K562 (cell line): ENCODE measurements around the gene FUCA1. TPM values are rescaled to one million over a fixed set of nuclear protein-coding genes. Genes with fewer than 3 reads are reported as not detected.

Experiments
- CREB1 ChIP-seq, 2 experiments: sonication (generic) in 1 of 2; formaldehyde crosslinking in 1 of 2; IDR thresholded peaks; 2 replicates each; pipeline versions ENCODE4 v1.6.1 to v1.8.0; 2012 to 2022; ENCODE audit warnings: inconsistent platforms in 1 of 2, mild to moderate bottlenecking in 1 of 2, missing genetic modification reagents in 1 of 2, moderate library complexity in 1 of 2
- FOXK1 ChIP-seq: sonication (generic); formaldehyde crosslinking; IDR thresholded peaks from 2 replicates; pipeline ENCODE4 v1.8.0; 2022; ENCODE audit warnings: missing genetic modification reagents, mild to moderate bottlenecking, borderline replicate concordance
- IFI16 ChIP-seq: fragments of 250-450 bp; sonication (Bioruptor Pico); IDR thresholded peaks from 2 replicates; pipeline ENCODE4 v2.1.2; 2022; ENCODE audit warnings: mild to moderate bottlenecking, inconsistent platforms
- TEAD4 ChIP-seq, 2 experiments: sonication (generic) in 1 of 2; formaldehyde crosslinking in 1 of 2; IDR thresholded peaks; 2 replicates each; pipeline versions ENCODE4 v1.6.1 to v1.8.0; 2012 to 2022; ENCODE audit warnings: borderline replicate concordance in 1 of 2, inconsistent platforms in 1 of 2, low read length in 1 of 2, mild to moderate bottlenecking in 1 of 2, missing genetic modification reagents in 1 of 2
- ZFX ChIP-seq: sonication (generic); formaldehyde crosslinking; IDR thresholded peaks from 2 replicates; pipeline ENCODE4 v1.8.0; 2022; ENCODE audit warnings: mild to moderate bottlenecking, missing genetic modification reagents, moderate library complexity
- ZSCAN32 ChIP-seq: fragments of 450-650 bp; formaldehyde crosslinking; IDR thresholded peaks from 2 replicates; pipeline ENCODE4 v1.4.0; 2020; ENCODE audit warnings: mild to moderate bottlenecking, moderate library complexity
- polyA plus RNA-seq, 8 experiments: library from polyadenylated mRNA; depleted of rRNA in 4 of 8; stranded (reverse) in 5 of 8; unstranded in 3 of 8; fragments of >200 nt; fragmentation: Nextera tagmentation in 2 of 8; fragmentation: Illumina TruSeq in 1 of 8; extraction: Ambion mirVana in 2 of 8; extraction: Trizol in 1 of 8; gene quantifications; 2 replicates each; pipeline versions ENCODE4 v1.2.1 to v1.2.3, GENCODE V29; 2011 to 2014; ENCODE audit warnings: inconsistent platforms in 1 of 8, missing spikeins in 1 of 8
- total RNA-seq, 7 experiments: library from RNA; depleted of rRNA in 6 of 7; stranded (reverse); fragments of >200 nt in 6 of 7; fragmentation: Illumina TruSeq in 2 of 7; extraction: Trizol in 2 of 7; gene quantifications; 2 replicates each; pipeline versions ENCODE4 v1.2.1 to v1.2.3, GENCODE V29; 2011 to 2021; ENCODE audit warnings: low replicate concordance in 1 of 7
- TF ChIP-seq, protein P1 (sequence below): fragments of 450-650 bp; IDR thresholded peaks from 2 replicates; pipeline ENCODE4 v1.6.1; 2016; ENCODE audit warnings: missing biosample characterization, missing genetic modification characterization
- TF ChIP-seq, protein P2 (sequence below), 3 experiments: fragments of 200-800 bp in 1 of 3; sonication (Bioruptor generic) in 1 of 3; sonication (generic) in 1 of 3; formaldehyde crosslinking in 1 of 3; IDR thresholded peaks; 2 replicates each; pipeline versions ENCODE4 v1.6.1 to v1.8.0; 2016 to 2022; ENCODE audit warnings: mild to moderate bottlenecking in 2 of 3, missing compliant biosample characterization in 2 of 3, missing genetic modification characterization in 2 of 3, missing genetic modification reagents in 1 of 3
- TF ChIP-seq, protein P3 (sequence below): sonication (generic); formaldehyde crosslinking; IDR thresholded peaks from 2 replicates; pipeline ENCODE4 v1.8.1; 2023; ENCODE audit warnings: mild to moderate bottlenecking, missing genetic modification reagents
- TF ChIP-seq, protein P4 (sequence below): sonication (generic); formaldehyde crosslinking; IDR thresholded peaks from 2 replicates; pipeline ENCODE4 v1.8.1; 2023; ENCODE audit warnings: mild to moderate bottlenecking, missing genetic modification reagents, moderate library complexity
- TF ChIP-seq, protein P5 (sequence below): sonication (generic); formaldehyde crosslinking; IDR thresholded peaks from 2 replicates; pipeline ENCODE4 v1.8.0; 2022; ENCODE audit warnings: missing genetic modification reagents, mild to moderate bottlenecking, moderate library complexity, borderline replicate concordance
- TF ChIP-seq, protein P6 (sequence below): fragments of 450-650 bp; IDR thresholded peaks from 2 replicates; pipeline ENCODE4 v1.6.1; 2016; ENCODE audit warnings: borderline replicate concordance
- TF ChIP-seq, protein P7 (sequence below): fragments of 250-450 bp; sonication (Bioruptor Pico); IDR thresholded peaks from 2 replicates; pipeline ENCODE4 v1.8.0; 2021; ENCODE audit warnings: borderline replicate concordance, mild to moderate bottlenecking, moderate library complexity; ENCODE audit not compliant: poor library complexity, severe bottlenecking

Gene FUCA1
- total and polyA plus RNA-seq, 9 of the 15 experiments (the other 6 are each of a cell fraction or from before 2014, with no cell fraction given), result 7.0 to 20.5 (median 13.5) TPM

DNA sequence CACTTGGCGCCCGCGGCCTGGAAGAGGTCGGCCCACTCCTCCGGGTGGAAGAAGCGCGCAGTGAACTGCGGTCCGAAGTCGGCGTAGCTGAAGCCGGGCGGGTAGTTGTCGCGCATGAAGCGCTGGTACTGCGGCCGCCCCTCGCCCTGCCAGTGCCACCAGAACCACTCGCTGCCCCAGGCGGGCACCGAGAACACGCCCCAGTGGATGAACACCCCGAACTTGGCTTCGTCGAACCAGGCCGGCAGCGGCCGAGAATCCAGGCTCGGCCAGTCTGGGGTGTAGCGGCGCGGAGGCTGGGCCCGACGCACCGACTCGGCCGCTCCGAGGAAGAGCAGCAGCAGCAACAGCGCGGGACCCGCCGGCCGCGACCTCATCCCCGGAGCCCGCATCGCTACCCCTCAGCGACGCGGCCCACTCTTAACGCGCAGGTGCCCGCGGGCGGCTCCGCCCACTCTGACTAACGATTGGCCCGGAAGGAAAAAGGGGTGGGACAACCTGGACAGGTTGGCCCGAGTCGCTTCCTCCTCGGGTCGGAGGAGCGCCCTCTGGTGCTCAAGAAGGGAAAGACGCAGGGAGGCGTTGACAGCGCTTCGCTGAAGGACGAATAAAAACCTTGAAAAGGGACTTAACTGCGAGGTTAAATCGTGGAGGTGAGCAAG lies at the start of gene FUCA1 (continued):
- TF ChIP-seq, protein P1, sequence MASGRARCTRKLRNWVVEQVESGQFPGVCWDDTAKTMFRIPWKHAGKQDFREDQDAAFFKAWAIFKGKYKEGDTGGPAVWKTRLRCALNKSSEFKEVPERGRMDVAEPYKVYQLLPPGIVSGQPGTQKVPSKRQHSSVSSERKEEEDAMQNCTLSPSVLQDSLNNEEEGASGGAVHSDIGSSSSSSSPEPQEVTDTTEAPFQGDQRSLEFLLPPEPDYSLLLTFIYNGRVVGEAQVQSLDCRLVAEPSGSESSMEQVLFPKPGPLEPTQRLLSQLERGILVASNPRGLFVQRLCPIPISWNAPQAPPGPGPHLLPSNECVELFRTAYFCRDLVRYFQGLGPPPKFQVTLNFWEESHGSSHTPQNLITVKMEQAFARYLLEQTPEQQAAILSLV (tag), result no peak
- TF ChIP-seq, protein P2, sequence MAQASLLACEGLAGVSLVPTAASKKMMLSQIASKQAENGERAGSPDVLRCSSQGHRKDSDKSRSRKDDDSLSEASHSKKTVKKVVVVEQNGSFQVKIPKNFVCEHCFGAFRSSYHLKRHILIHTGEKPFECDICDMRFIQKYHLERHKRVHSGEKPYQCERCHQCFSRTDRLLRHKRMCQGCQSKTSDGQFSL (CRISPR knock-in tag; IDR thresholded peaks at IDR 0.05), result 0 out of 2 replicates have a peak, but pooled peaks have one; percentile 15
- TF ChIP-seq, protein P2 (tag; IDR thresholded peaks at IDR 0.05), result no peak
- TF ChIP-seq CREB1 (IDR thresholded peaks at IDR 0.05), result peak; percentile 22; the same call in 1 of the 2 replicates
- TF ChIP-seq CREB1 (CRISPR knock-in tag; IDR thresholded peaks at IDR 0.05), result peak; percentile 49; the same call in 1 of the 2 replicates
- TF ChIP-seq, protein P3, sequence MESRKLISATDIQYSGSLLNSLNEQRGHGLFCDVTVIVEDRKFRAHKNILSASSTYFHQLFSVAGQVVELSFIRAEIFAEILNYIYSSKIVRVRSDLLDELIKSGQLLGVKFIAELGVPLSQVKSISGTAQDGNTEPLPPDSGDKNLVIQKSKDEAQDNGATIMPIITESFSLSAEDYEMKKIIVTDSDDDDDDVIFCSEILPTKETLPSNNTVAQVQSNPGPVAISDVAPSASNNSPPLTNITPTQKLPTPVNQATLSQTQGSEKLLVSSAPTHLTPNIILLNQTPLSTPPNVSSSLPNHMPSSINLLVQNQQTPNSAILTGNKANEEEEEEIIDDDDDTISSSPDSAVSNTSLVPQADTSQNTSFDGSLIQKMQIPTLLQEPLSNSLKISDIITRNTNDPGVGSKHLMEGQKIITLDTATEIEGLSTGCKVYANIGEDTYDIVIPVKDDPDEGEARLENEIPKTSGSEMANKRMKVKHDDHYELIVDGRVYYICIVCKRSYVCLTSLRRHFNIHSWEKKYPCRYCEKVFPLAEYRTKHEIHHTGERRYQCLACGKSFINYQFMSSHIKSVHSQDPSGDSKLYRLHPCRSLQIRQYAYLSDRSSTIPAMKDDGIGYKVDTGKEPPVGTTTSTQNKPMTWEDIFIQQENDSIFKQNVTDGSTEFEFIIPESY (CRISPR knock-in tag), result peak; percentile 81
- TF ChIP-seq, protein P4, sequence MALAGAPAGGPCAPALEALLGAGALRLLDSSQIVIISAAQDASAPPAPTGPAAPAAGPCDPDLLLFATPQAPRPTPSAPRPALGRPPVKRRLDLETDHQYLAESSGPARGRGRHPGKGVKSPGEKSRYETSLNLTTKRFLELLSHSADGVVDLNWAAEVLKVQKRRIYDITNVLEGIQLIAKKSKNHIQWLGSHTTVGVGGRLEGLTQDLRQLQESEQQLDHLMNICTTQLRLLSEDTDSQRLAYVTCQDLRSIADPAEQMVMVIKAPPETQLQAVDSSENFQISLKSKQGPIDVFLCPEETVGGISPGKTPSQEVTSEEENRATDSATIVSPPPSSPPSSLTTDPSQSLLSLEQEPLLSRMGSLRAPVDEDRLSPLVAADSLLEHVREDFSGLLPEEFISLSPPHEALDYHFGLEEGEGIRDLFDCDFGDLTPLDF (CRISPR knock-in tag), result peak; percentile 76; the same call in 1 of the 2 replicates
- TF ChIP-seq TEAD4 (IDR thresholded peaks at IDR 0.05; ENCODE audit: low read length), result no peak
- TF ChIP-seq TEAD4 (CRISPR knock-in tag; IDR thresholded peaks at IDR 0.05; ENCODE audit: borderline replicate concordance), result peak; percentile 28; the same call in 1 of the 2 replicates
- TF ChIP-seq, protein P5, sequence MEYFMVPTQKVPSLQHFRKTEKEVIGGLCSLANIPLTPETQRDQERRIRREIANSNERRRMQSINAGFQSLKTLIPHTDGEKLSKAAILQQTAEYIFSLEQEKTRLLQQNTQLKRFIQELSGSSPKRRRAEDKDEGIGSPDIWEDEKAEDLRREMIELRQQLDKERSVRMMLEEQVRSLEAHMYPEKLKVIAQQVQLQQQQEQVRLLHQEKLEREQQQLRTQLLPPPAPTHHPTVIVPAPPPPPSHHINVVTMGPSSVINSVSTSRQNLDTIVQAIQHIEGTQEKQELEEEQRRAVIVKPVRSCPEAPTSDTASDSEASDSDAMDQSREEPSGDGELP (CRISPR knock-in tag), result peak; percentile 56
- TF ChIP-seq, protein P6, sequence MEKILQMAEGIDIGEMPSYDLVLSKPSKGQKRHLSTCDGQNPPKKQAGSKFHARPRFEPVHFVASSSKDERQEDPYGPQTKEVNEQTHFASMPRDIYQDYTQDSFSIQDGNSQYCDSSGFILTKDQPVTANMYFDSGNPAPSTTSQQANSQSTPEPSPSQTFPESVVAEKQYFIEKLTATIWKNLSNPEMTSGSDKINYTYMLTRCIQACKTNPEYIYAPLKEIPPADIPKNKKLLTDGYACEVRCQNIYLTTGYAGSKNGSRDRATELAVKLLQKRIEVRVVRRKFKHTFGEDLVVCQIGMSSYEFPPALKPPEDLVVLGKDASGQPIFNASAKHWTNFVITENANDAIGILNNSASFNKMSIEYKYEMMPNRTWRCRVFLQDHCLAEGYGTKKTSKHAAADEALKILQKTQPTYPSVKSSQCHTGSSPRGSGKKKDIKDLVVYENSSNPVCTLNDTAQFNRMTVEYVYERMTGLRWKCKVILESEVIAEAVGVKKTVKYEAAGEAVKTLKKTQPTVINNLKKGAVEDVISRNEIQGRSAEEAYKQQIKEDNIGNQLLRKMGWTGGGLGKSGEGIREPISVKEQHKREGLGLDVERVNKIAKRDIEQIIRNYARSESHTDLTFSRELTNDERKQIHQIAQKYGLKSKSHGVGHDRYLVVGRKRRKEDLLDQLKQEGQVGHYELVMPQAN, result no peak
- TF ChIP-seq ZSCAN32 (CRISPR knock-in tag), result no peak
- peak; percentile 14; the same call in 1 of the 2 replicates for TF ChIP-seq FOXK1 (CRISPR knock-in tag)
- peak; percentile 93 for TF ChIP-seq ZFX
- TF ChIP-seq IFI16, result no peak
- TF ChIP-seq, protein P7, sequence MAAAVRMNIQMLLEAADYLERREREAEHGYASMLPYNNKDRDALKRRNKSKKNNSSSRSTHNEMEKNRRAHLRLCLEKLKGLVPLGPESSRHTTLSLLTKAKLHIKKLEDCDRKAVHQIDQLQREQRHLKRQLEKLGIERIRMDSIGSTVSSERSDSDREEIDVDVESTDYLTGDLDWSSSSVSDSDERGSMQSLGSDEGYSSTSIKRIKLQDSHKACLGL, result peak; percentile 10
